ENCODE data around the gene PNPLA3. TPM values are rescaled to one million over a fixed set of nuclear protein-coding genes. Genes with fewer than 3 reads are reported as not detected.

PNPLA3 gene
- polyA plus RNA-seq, 1 donor (not counting 4 experiments of a cell fraction or from before 2014, with no cell fraction given), result 12.0 TPM

DNA sequence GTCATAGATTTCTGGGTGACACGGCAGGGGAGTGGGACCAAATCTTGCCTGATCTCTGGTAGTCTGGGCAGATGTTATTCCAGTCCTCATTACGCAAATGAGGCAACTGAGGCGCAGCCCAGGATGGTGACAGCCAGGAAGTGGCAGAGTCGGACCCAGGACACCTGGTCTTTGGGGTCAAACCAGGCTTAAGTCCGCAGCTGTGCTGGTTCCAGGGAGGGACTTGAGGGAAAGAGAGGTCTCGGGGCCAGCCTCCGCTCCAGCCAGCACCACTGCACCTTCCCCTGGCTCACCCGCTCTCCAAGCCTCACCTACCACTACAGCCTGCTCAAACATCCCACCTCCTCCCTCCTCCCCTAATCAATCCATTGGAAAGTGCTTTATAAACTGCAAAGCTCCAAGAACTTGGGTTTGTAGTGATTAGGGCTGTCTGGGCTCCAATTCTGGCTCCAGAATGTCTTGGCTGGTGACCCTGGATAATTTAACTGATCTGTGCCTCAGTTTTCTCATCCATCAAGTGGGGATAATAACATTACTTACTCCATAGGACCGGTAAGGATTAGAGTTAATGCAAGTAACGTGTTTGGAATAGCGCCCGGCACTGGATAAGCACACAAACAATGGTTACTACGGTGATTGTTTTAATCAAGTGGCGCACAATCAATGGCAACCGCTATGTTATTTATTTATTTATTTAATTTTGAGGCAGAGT is 31.3 kb upstream of the PNPLA3 start:
- H3K27ac ChIP-seq (ENCODE audit: control insufficient read depth, insufficient read depth, low read length), result no peak overlapping the region
- H4K20me1 ChIP-seq (ENCODE audit: control insufficient read depth, extremely low read depth, insufficient read depth, low read length), result no peaks in the 10 kb centered on the region
- no peak overlapping the region for H2AFZ ChIP-seq (ENCODE audit: control insufficient read depth, low read length)
- DNase-seq (ENCODE audit: low read depth, low spot score), result no peak
- no peaks in the 10 kb centered on the region for H3K9me3 ChIP-seq (ENCODE audit: control insufficient read depth, low read depth, low read length)
- peaks cover 6% of the 10 kb centered on the region for H3K4me1 ChIP-seq (ENCODE audit: control insufficient read depth, extremely low read depth, insufficient read depth, low read length)
- H3K27me3 ChIP-seq (ENCODE audit: control insufficient read depth, extremely low read depth, insufficient read depth, low read length), result peaks cover 44% of the 10 kb centered on the region
- dilution Hi-C loops (cut with MboI; ENCODE audit: extremely low pct_ligation_motif_present, low sequenced_read_pairs), result no loop called here
- no peak overlapping the region for H3K4me2 ChIP-seq (ENCODE audit: control insufficient read depth, extremely low read depth, insufficient read depth, low read depth, low read length)
- H3K36me3 ChIP-seq (ENCODE audit: control insufficient read depth in 2 of 2, extremely low read depth in 1 of 2, insufficient read depth in 2 of 2, low read length in 2 of 2), result no peaks in the 10 kb centered on the region
- no peak overlapping the region for H3K4me3 ChIP-seq (ENCODE audit: control insufficient read depth in 2 of 3, extremely low read depth in 1 of 3, insufficient read depth in 2 of 3, low read depth in 1 of 3, low read length in 3 of 3)
- TF ChIP-seq, protein P1, sequence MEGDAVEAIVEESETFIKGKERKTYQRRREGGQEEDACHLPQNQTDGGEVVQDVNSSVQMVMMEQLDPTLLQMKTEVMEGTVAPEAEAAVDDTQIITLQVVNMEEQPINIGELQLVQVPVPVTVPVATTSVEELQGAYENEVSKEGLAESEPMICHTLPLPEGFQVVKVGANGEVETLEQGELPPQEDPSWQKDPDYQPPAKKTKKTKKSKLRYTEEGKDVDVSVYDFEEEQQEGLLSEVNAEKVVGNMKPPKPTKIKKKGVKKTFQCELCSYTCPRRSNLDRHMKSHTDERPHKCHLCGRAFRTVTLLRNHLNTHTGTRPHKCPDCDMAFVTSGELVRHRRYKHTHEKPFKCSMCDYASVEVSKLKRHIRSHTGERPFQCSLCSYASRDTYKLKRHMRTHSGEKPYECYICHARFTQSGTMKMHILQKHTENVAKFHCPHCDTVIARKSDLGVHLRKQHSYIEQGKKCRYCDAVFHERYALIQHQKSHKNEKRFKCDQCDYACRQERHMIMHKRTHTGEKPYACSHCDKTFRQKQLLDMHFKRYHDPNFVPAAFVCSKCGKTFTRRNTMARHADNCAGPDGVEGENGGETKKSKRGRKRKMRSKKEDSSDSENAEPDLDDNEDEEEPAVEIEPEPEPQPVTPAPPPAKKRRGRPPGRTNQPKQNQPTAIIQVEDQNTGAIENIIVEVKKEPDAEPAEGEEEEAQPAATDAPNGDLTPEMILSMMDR (optimal IDR thresholded peaks at IDR 0.05 in 1 of 3, IDR thresholded peaks at IDR 0.05 in 1 of 3, conservative IDR thresholded peaks at IDR 0.05 in 1 of 3; ENCODE audit: extremely low read depth in 1 of 3, insufficient read depth in 2 of 3, low read length in 3 of 3), result no peak
- no peak for TF ChIP-seq EZH2 (IDR thresholded peaks at IDR 0.05; ENCODE audit: low read length)
- H3K79me2 ChIP-seq (ENCODE audit: control insufficient read depth, insufficient read depth, low read length), result no peaks in the 10 kb centered on the region
- H3K9ac ChIP-seq (ENCODE audit: control insufficient read depth, extremely low read depth, insufficient read depth, low read length), result no peak overlapping the region
- no peaks in the 10 kb centered on the region for H3K9me1 ChIP-seq (ENCODE audit: control insufficient read depth, extremely low read depth, insufficient read depth, low read length)
- no peak for FAIRE-seq

DNA sequence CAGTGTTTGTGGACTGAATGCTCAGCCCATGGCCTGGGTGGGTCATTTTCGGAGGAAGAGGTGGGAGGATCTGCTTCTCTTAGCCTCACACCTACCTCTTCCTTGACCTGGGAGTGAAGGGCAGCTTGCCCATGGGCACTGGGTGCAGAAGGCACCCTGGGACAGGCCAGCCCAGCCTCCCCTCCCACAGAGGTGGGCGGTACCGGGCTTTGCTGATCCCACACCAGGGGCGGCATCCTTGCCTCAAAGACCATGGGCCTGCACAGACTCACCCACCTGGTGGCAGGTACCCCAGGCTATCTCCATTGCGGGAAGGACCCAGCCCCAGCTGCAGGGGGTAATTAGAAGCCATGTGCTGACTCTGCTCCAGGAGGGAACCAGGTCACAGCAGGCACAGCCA is 30.3 kb upstream of the PNPLA3 start:
- Histone ChIP-seq H3K36me3 (ENCODE audit: control insufficient read depth in 2 of 2, extremely low read depth in 1 of 2, insufficient read depth in 2 of 2, low read length in 2 of 2) (no peaks in the 10 kb centered on the region), H3K9me3 (ENCODE audit: control insufficient read depth, low read depth, low read length) (no peaks in the 10 kb centered on the region), H3K79me2 (ENCODE audit: control insufficient read depth, insufficient read depth, low read length) (no peaks in the 10 kb centered on the region), H2AFZ (ENCODE audit: control insufficient read depth, low read length) (no peak overlapping the region), H3K27me3 (ENCODE audit: control insufficient read depth, extremely low read depth, insufficient read depth, low read length) (peaks cover 42% of the 10 kb centered on the region), H4K20me1 (ENCODE audit: control insufficient read depth, extremely low read depth, insufficient read depth, low read length) (no peaks in the 10 kb centered on the region), H3K9ac (ENCODE audit: control insufficient read depth, extremely low read depth, insufficient read depth, low read length) (no peak overlapping the region), H3K4me3 (ENCODE audit: control insufficient read depth in 2 of 3, extremely low read depth in 1 of 3, insufficient read depth in 2 of 3, low read depth in 1 of 3, low read length in 3 of 3) (no peak overlapping the region), H3K9me1 (ENCODE audit: control insufficient read depth, extremely low read depth, insufficient read depth, low read length) (no peaks in the 10 kb centered on the region), H3K27ac (ENCODE audit: control insufficient read depth, insufficient read depth, low read length) (no peak overlapping the region), H3K4me2 (ENCODE audit: control insufficient read depth, extremely low read depth, insufficient read depth, low read depth, low read length) (no peak overlapping the region), H3K4me1 (ENCODE audit: control insufficient read depth, extremely low read depth, insufficient read depth, low read length) (peaks cover 9% of the 10 kb centered on the region)
- TF ChIP-seq EZH2 (IDR thresholded peaks at IDR 0.05; ENCODE audit: low read length), result no peak
- TF ChIP-seq, protein P1 (optimal IDR thresholded peaks at IDR 0.05 in 1 of 3, IDR thresholded peaks at IDR 0.05 in 1 of 3, conservative IDR thresholded peaks at IDR 0.05 in 1 of 3; ENCODE audit: extremely low read depth in 1 of 3, insufficient read depth in 2 of 3, low read length in 3 of 3), result no peak
- DNase-seq (ENCODE audit: low read depth, low spot score) (no peak), FAIRE-seq (no peak)
- dilution Hi-C loops (cut with MboI; ENCODE audit: extremely low pct_ligation_motif_present, low sequenced_read_pairs), result no loop called here

Data from keratinocyte (primary cell).